Measurements from ENCODE around the gene MUC4.
"Not testable (repeated sequence)": the region's sequence is repeated elsewhere in the genome, so short reads cannot be mapped to it uniquely, and the experiment has no call there.

Gene MUC4

DNA sequence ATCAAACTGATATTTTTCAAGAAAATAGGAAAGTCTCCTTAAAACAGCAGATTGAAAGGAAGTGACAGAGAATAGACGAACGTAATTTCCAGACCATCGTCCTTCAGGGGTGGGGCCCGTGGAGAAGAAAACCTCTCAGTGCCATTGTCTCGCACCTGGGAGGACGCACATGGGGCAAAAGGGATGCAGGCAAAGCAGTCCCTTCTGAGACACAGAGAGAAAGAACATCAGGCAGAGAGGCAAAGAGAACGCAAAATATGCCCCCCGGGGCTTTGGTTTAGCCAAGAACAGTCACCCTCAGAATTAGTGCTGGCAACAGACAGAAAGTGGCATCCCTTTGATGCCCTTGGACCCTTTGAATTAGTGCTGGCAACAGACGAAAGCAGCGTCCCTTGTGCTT, 53.9 kb downstream of the MUC4 start:
- DNase-seq: no peak

GRCh38 chr3:195757438-195757770, 54.3 kb downstream of the MUC4 start:
- no peak for DNase-seq

DNA sequence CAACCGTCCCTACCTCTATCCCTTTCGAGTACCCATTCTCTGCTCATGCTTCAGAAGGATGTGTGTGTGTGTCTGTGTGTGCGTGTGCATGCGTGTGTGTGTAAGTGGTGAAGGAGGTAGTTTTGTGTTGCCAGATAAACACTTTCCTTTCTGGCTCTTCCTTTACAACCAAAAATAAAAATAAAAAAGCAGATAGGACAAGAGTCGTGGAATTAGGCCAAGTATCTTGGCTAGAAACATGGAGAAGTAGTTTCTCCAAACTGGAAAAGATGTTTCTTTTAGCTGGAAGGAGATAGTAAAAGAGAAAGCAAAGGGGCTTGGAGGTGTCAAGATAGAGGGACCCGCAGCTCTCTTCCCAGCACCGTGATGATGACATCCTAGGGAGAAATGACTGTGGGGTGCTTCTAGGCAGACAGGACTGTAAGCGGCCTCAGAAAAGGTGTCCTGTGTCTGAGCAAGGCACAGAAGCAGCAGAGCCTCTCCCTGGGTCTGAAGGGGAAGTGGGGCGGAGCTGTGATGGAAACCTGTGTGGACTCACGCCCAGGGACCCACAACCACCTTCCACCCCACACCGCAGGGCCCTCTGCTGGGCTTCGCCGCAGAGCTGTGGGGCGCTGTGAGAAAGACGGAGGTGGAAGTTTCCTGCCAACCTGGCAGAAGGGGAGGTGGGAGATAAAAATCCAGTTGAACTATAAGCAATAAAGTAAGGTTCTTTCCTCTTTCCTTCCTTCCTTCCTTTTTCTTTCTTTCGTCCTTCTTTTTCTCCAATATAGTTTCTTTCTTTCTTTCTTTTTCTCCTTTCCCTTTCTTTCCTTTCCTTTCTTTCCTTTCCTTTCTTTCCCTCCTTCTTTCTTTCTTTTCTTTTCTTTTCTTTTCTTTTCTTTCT, 55.7 kb downstream of the MUC4 start:
- DNase-seq: no peak

DNA sequence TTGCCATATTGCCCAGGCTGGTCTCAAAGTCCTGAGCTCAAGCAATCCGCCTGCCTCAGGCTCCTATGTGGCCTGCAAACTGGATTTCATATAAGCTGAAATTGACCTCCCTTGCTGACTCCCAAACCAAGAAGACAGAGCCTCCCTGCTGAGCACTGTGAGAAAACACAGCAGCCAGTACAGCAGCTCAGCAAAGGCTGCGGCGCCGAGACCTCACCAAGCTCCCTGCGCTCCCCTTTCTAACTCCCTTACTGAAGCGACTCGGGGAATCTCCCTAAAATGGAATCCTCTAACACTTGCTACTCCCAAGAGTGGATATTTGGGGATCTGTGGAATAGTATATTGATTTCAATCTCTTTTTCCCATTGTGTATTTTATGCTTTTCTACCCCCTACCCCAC, 56.3 kb downstream of the MUC4 start:
- DNase-seq: no peak

- DNase-seq: no peak
These were observed 56.8 kb downstream of the MUC4 start for GRCh38 chr3:195754906-195755305.

- no peak for DNase-seq
These were observed 57.6 kb downstream of the MUC4 start for GRCh38 chr3:195754141-195754540.

DNA sequence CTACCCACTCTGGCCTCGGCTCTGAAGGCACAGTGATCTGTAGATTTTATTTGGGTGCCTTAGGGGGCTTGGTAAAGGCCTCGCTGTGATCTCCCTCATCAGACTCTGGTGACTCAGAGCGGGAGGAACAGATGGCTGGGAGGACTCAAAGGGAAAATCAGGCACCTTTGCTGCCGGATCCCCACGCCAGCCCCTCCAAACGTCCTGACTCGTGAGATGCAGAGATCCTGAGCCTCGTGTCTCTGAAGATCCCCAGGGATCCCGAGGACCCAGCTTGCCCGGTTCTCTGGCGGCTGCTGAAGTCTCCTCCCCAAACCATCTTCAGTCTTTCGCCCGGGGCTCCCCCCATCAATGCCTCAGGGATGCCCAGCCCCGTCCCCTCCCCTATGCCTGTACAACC, 58.1 kb downstream of the MUC4 start:
- no peak for DNase-seq

DNA sequence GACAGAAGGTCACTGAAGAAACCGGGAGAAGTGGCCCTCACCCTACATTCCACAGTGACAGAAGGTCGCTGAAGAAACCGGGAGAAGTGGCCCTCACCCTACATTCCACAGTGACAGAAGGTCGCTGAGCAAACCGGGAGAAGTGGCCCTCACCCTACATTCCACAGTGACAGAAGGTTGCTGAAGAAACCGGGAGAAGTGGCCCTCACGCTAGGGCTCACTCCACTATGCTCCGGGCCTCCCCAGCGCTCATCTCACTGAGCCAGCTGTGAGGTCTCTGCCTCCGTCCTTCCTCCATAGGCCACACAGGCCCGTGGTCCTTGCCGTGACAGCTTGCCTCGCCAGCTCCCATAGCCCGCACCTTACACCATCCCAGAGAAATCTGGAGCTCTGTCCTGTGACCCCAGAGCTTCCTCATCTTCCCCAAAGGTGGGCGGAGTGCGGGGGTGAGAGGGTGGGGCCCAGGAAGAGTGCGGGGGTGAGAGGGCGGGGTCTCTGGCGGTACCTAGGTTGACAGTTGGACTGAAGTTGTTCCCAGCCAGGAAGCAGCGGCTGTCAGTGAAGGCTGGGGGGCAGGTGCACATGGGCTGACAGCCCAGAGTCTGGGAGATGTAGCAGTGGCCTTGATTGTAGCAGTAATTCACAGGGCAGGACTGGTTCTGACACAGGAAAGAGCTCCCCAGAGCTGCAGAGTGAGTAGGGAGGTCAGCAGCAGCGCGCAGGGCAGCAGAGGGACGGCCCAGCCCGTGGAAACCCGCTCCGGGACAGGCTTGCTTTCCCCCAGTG, 59.0 kb downstream of the MUC4 start:
- DNase-seq: no peak

DNA sequence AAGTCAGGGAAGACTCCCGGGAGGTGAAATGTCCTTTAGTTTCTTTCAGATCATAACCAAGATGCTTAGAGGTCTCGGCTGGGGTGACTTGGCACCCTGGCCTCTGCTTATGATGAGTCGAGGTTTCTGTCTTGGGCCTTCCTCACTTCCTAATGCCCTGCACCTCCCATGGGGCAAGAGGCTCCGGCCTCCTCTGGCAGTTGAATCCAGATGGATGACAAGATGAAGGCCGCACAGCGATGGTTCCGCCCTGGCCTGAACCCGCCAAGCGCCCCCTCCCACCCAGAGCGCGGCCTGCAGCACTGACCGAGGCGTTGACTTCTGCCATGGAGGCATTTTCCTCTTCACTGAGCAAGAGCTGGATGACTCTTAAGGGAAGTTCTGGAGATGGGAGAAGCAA, 59.7 kb downstream of the MUC4 start:
- no peak for DNase-seq

DNA sequence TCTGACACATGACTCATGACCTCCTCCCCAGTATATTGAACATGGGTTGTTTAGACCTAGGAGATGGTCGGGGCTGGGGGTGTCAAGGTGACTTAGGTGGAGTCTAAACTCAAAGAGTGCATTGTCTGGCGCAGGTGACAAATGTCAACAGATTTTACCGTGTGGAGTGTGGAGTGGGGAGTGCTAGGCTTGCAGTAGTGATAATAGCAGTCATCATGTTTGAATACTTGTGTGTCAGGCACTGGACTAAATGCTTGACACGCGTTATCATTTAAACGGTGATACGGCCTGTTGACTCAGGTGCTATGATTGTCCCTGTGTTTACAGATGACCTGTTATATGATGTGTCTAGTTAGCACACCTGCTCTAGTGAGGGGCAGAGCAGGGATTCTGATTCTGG, 60.2 kb downstream of the MUC4 start:
- no peak for DNase-seq

GRCh38 chr3:195750797-195751520, 60.8 kb downstream of the MUC4 start:
- no peak for DNase-seq

GRCh38 chr3:195749101-195749500, 62.6 kb downstream of the MUC4 start:
- DNase-seq: not testable (repeated sequence)

DNA sequence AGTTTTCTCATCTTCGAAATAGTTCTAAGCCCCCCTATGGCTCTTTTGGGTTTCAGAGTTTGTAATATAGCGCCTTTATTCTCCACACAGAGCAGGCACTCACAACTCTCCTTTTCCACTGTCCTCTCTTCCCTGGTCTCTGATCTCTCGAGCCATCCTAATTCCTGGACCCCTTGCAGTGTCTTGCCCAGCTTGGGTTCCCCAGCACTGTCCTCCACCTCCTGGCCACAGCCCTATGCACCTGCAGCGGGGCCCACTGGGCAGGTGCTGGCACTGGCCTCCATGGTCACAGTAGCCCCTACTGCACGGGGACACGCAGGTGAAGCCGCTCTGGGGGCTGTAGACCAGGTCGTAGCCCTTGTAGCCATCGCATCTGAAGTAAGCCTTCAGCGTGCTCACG, 63.1 kb downstream of the MUC4 start:
- no peak for DNase-seq

DNA sequence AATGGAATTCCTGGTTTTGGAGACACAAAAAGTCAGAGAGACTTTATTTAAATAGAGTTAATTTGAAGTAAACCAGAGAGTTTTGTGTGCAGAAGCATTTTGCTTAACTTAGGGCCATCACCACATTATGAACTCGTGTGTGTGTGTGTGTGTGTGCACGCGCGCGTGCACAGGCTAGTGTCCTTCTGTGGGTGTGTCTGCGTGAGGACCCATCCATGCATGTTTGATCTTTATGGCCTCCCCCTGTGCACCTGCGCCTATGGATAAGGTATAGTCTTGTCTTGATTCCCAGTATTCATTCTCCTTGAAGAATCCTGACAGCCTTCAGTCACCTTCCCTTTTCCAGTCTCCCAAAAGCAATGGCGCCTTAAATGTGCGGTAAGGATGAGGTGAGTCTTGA, 65.0 kb downstream of the MUC4 start:
- no peak for DNase-seq

- DNase-seq: no peak
These were observed 65.4 kb downstream of the MUC4 start for GRCh38 chr3:195746346-195746745.

GRCh38 chr3:195744437-195744836, 67.3 kb downstream of the MUC4 start:
- no peak for DNase-seq

DNA sequence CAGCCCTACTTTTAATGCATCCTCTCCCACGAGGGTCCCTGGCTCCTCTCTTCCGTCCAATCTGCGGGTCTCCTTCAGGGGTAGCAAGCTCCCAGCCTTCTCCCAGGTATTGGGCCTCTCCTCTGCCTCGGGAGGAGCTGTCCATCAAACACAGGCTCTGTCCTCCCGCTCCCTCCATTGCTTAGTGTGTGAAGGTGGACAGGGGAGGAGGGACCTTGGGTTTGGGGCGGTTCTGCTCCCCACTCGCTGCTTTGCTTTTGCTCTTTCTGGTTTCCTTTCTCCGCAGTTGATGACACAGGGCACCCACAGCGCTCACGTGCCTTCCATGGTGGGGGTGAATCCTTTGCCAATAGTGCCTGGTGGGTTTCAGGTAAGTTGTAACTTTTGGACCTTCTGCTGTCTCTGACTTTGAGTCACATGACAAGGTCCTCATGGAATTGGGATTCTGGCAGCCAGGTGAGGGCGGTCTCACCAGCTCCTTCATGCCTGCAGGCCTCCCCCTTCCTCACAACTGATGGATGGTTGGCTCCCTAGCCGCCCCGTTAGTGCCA, 72.1 kb downstream of the MUC4 start:
- DNase-seq: no peak

- no peak for DNase-seq
These were observed 73.3 kb downstream of the MUC4 start for GRCh38 chr3:195738274-195739044.

DNA sequence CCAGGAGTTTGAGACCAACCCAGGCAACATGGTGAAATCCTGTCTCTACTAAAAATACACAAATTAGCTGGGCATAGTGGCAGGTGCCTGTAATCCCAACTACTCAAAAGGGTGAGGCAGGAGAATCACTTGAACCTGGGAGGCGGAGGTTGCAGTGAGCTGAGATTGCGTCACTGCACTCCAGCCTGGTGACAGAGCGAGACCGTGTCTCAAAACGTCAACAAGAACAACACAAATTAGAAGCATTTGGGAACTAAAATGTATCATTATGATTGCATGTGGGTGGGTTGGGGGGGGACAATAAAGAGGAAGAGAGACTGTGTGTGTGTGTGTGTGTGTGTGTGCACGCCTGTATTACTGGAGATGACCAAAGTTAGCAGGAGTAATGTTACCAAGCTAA, 73.9 kb downstream of the MUC4 start:
- DNase-seq: not testable (repeated sequence)

DNA sequence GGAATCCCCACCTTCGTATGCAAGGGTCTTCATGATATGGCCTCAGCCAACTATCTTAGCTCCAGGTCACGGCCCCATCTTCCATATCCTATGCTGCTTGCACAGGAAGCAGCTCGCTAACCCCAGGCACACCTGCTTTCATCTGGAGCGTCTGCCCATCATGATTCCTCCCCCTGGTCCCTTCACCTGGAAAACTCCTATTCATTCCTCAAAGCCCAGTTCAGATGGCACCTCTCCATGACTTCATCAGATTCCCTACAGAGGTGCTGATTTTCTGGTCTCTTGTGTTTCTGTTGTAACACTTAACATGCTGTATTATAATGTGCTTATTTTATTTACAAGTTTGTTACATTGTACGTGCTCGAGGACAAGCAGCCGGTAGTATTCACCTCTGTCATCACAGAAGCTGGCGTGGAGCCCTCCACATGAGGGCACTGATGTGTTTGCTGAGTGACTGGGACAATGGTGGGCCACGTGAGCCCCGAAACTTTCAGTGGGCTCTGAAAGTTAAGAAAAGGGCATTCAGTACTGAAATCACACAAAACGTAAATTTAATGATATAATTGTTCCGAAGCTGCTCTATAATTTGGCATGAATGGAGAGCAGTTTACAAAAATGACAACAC, 74.8 kb downstream of the MUC4 start:
- DNase-seq: no peak

DNA sequence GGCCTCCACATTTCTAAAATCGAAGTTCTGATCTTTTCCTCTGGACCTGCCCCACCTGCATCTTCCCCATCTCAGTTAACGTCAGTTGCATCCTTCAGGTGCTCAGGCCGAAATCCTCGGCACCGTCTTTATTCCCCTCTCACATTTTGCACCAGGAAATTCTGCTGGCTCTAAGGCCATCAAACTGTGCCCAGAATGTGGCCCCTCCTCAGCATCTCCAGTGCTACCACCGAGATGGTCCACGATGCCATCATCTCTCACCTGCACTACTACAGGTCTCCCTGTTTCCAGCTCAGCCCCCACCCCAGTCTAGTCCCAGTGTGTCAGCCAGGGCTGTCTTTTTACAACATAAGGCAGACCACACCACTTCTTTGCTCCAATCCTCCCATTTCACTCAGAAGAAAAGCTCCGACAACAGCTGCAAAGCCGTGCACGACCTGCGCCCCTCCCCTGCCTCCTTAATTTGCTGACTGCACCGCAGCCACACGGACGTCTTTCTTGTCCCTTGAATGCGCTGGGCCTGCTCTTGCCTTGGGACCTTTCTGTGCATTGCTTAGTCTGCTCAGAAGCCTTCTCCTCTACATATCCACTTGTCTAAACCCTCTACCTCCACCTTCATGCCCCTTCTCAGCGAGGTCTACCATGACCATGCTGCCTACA, 76.6 kb downstream of the MUC4 start:
- no peak for DNase-seq

- DNase-seq: no peak
These were observed 78.8 kb downstream of the MUC4 start for GRCh38 chr3:195732940-195733339.
